Measurements from ENCODE around the gene SLC25A3. TPM values are rescaled to one million over a fixed set of nuclear protein-coding genes. Genes with fewer than 3 reads are reported as not detected.
A peak's percentile ranks its signal among the peaks of the same experiment; 100 is the strongest.
"Not testable (repeated sequence)": the region's sequence is repeated elsewhere in the genome, so short reads cannot be mapped to it uniquely, and the experiment has no call there.

Gene SLC25A3
- total RNA-seq, 1 donor from 2014 or later, result 727 TPM

DNA sequence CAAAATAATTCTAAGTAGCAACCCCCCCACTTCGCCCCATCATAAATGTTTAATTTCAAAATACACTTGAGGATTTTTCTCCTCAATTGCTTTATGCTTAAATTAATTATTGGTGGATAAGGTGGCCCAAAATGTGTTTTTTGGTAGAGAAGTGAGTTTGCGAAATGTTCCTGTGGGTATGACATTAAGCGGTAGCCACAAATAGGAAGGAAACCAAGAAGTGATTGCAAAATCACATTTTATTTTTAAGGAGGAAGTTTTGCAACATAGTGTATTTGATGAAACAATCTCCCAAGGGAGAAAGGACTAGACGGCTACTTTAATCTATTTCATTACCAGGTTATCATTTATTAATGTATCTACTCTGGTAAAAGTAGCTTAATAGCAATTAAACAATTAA is 25.5 kb downstream of the SLC25A3 start:
- Histone ChIP-seq H3K4me3 (ENCODE audit: low read depth, low read length) (no peak overlapping the region), H3K36me3 (ENCODE audit: control insufficient read depth, insufficient read depth, low read length) (no peaks in the 10 kb centered on the region), H3K27me3 (ENCODE audit: control insufficient read depth, insufficient read depth, low read length) (no peaks in the 10 kb centered on the region)
- no peak for DNase-seq (ENCODE audit: low read depth)
- TF ChIP-seq, protein P1, sequence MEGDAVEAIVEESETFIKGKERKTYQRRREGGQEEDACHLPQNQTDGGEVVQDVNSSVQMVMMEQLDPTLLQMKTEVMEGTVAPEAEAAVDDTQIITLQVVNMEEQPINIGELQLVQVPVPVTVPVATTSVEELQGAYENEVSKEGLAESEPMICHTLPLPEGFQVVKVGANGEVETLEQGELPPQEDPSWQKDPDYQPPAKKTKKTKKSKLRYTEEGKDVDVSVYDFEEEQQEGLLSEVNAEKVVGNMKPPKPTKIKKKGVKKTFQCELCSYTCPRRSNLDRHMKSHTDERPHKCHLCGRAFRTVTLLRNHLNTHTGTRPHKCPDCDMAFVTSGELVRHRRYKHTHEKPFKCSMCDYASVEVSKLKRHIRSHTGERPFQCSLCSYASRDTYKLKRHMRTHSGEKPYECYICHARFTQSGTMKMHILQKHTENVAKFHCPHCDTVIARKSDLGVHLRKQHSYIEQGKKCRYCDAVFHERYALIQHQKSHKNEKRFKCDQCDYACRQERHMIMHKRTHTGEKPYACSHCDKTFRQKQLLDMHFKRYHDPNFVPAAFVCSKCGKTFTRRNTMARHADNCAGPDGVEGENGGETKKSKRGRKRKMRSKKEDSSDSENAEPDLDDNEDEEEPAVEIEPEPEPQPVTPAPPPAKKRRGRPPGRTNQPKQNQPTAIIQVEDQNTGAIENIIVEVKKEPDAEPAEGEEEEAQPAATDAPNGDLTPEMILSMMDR (IDR thresholded peaks at IDR 0.05; ENCODE audit: insufficient read depth, low read length, poor library complexity, severe bottlenecking), result no peak

DNA sequence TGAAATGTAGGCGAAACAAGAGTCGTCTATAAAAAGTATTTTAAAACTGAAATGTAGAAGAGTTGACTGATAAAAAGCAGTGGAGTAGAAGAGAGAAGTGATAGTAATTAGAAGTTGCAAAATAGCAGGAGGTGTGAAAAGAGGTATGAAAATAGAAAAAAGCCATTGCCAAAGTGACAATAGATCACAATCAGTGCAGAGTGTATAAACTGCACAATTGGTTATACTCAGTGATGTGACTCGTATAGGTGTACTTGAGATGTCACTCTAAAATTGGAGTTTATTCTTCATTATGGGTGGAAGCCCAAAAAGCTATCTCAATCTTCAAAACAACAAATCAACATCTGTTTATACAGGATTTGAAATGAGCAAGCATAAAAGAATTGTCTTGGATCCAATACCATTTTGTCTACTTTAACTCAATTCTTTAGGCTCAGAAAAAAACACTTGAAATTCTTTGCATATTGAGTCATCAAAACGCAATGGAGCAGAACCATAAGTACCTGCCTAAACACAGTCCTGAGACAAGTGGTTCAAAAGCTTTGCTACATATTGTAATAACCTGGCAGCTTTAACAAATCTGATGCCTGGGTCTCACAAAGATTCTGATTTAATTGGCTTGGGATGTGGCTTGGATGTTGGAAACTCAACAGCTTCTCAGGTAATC is 42.3 kb downstream of the SLC25A3 start:
- H3K4me3 ChIP-seq (ENCODE audit: low read depth, low read length), result no peak overlapping the region
- DNase-seq (ENCODE audit: low read depth), result peak; percentile 85
- TF ChIP-seq, protein P1 (IDR thresholded peaks at IDR 0.05; ENCODE audit: insufficient read depth, low read length, poor library complexity, severe bottlenecking), result no peak
- H3K27me3 ChIP-seq (ENCODE audit: control insufficient read depth, insufficient read depth, low read length), result no peaks in the 10 kb centered on the region
- no peaks in the 10 kb centered on the region for H3K36me3 ChIP-seq (ENCODE audit: control insufficient read depth, insufficient read depth, low read length)

DNA sequence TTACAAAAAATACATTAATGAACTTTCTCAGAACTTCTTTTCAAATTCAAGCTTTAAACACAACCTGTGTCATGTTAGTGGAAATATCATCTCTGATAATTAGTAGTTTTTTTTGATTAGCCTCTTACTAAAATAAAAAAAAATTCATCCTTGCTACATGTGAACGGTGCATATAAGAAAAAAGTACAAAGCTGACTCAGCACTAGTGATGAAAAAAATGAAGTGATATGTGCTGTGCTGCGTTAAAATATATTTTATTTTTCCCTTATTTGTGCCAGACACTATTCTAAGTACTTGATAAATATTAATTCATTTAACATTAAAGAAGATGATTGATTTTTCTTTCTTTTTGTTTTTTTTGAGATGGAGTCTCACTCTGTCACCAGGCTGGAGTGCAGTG is 43.6 kb downstream of the SLC25A3 start:
- no peak for DNase-seq (ENCODE audit: low read depth)
- Histone ChIP-seq H3K36me3 (ENCODE audit: control insufficient read depth, insufficient read depth, low read length) (no peaks in the 10 kb centered on the region), H3K4me3 (ENCODE audit: low read depth, low read length) (no peak overlapping the region), H3K27me3 (ENCODE audit: control insufficient read depth, insufficient read depth, low read length) (no peaks in the 10 kb centered on the region)
- TF ChIP-seq, protein P1 (IDR thresholded peaks at IDR 0.05; ENCODE audit: insufficient read depth, low read length, poor library complexity, severe bottlenecking), result no peak

DNA sequence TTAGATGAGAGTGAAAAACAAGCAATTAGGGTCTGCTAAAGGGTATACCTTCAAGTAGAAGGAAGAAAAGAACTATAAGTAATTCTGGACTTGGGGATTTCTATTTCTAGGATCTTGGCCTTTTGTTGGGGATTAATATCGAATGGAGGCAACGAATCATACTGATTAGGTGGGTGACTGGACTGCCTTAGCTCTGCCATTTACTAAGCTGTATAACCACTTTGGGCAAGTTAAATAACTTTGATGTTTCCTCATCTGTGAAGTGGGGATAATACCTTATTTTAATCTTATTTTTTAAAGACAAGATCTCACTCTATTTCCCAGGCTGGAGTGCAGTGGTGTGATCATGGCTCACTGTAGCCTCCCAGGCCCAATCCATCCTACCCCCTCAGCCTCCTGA is 44.5 kb downstream of the SLC25A3 start:
- Histone ChIP-seq H3K4me3 (ENCODE audit: low read depth, low read length) (no peak overlapping the region), H3K36me3 (ENCODE audit: control insufficient read depth, insufficient read depth, low read length) (no peaks in the 10 kb centered on the region), H3K27me3 (ENCODE audit: control insufficient read depth, insufficient read depth, low read length) (no peaks in the 10 kb centered on the region)
- TF ChIP-seq, protein P1 (IDR thresholded peaks at IDR 0.05; ENCODE audit: insufficient read depth, low read length, poor library complexity, severe bottlenecking), result no peak
- DNase-seq (ENCODE audit: low read depth), result no peak

DNA sequence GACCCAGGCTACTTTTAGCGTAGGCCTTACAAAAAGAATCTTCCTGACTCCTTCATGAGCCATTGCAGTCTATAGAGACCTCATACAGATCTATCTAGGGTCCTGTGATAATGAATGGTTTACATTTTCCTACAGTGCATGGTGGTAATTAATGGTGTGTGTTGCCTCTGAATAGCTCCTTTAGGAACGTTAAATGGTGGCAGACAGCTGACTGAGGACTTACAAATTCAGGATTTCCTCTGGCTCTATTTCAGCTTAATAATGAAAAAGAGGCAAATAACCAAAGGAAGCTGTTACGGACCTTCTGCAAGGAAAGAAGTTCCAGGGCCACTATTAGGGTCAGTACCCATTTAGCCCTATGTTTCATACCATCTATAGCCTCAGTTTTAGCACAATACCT is 46.0 kb downstream of the SLC25A3 start:
- no peak for DNase-seq (ENCODE audit: low read depth)
- Histone ChIP-seq H3K27me3 (ENCODE audit: control insufficient read depth, insufficient read depth, low read length) (no peaks in the 10 kb centered on the region), H3K4me3 (ENCODE audit: low read depth, low read length) (no peak overlapping the region), H3K36me3 (ENCODE audit: control insufficient read depth, insufficient read depth, low read length) (no peaks in the 10 kb centered on the region)
- TF ChIP-seq, protein P1 (IDR thresholded peaks at IDR 0.05; ENCODE audit: insufficient read depth, low read length, poor library complexity, severe bottlenecking), result no peak

DNA sequence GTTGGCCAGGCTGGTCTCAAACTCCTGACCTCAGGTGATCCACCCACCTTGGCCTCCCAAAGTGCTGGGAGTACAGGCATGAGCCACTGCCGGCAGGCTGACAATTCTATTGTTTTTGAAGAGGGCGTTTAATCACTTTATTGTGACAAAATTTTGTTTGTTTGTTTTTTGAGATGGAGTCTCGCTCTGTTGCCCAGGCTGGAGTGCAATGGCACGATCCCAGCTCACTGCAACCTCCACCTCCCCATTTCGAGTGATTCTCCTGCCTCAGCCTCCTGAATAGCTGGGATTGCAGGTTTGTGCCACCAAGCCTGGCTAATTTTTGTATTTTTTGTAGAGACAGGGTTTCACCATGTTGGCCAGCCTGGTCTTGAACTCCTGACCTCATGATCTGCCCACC is 49.3 kb downstream of the SLC25A3 start:
- not testable (repeated sequence) for DNase-seq (ENCODE audit: low read depth); H3K36me3 ChIP-seq (ENCODE audit: control insufficient read depth, insufficient read depth, low read length); H3K27me3 ChIP-seq (ENCODE audit: control insufficient read depth, insufficient read depth, low read length); H3K4me3 ChIP-seq (ENCODE audit: low read depth, low read length)

Measured in kidney epithelial cell (primary cell).